ENCODE results near the gene KCNC4.

DNA sequence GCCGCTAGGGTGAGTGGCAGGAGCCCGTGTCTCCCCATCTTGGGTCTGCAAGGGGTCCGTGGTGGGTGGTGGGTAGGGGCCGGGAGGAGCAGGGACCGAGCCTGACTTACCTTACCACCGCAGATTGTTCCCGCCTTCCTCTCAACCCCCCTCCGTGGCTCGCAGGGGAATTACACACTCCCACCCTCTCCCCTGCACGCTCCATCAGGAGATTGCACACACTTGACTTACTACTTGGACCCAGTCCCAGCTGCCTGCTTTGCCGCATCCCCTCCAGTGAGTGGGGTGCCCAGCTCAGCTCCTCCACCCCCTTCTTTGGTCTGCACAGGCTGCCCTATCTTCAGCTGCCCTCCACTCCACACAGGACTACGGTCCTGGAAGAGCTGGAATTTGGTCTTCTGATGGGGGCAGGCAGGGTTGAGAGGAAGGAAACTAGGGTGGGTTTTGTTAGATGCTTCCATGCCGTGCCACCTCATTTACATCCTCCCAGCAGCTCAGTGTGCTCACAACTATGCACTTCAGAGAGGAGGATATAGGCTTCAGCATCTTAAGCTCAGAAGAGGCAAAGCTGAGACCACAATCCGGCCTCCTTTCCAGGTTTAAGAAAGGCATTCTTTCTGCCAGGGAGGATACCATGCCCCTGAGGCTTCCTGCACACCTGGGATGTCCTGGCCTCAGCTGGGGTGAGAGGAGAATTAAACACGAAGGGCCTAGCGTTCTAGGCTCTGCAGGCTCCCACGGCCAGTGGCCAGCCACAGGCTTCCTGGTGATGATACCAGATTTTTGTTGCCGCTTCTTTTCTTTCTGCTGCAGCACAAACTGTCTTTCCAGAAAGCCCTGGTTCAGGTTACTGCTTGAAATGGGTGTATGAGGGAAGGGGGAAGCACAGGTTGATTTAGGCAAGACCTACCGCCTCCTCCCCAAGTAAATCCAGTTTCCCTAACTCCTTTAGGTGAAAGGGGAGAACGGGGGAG is 2.3 kb downstream of the KCNC4 start:
- TF ChIP-seq, protein P1, sequence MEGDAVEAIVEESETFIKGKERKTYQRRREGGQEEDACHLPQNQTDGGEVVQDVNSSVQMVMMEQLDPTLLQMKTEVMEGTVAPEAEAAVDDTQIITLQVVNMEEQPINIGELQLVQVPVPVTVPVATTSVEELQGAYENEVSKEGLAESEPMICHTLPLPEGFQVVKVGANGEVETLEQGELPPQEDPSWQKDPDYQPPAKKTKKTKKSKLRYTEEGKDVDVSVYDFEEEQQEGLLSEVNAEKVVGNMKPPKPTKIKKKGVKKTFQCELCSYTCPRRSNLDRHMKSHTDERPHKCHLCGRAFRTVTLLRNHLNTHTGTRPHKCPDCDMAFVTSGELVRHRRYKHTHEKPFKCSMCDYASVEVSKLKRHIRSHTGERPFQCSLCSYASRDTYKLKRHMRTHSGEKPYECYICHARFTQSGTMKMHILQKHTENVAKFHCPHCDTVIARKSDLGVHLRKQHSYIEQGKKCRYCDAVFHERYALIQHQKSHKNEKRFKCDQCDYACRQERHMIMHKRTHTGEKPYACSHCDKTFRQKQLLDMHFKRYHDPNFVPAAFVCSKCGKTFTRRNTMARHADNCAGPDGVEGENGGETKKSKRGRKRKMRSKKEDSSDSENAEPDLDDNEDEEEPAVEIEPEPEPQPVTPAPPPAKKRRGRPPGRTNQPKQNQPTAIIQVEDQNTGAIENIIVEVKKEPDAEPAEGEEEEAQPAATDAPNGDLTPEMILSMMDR (IDR thresholded peaks at IDR 0.05), result no peak
- TF ChIP-seq POLR2A (IDR thresholded peaks at IDR 0.05; ENCODE audit: low read depth) (no peak), EP300 (IDR thresholded peaks at IDR 0.05) (no peak), POLR2AphosphoS5 (IDR thresholded peaks at IDR 0.05) (no peak)
